HTERT RPE-1 (cell line): ENCODE results near the gene TMEM132A.

Experiments used
- in situ Hi-C: fragments of 300-500 bp; cut with MboI; formaldehyde crosslinking; loops from 4 replicates; pipeline ENCODE4 v1.14.3; 2020; ENCODE audit warnings: low sequenced_read_pairs

Gene TMEM132A, protein sequence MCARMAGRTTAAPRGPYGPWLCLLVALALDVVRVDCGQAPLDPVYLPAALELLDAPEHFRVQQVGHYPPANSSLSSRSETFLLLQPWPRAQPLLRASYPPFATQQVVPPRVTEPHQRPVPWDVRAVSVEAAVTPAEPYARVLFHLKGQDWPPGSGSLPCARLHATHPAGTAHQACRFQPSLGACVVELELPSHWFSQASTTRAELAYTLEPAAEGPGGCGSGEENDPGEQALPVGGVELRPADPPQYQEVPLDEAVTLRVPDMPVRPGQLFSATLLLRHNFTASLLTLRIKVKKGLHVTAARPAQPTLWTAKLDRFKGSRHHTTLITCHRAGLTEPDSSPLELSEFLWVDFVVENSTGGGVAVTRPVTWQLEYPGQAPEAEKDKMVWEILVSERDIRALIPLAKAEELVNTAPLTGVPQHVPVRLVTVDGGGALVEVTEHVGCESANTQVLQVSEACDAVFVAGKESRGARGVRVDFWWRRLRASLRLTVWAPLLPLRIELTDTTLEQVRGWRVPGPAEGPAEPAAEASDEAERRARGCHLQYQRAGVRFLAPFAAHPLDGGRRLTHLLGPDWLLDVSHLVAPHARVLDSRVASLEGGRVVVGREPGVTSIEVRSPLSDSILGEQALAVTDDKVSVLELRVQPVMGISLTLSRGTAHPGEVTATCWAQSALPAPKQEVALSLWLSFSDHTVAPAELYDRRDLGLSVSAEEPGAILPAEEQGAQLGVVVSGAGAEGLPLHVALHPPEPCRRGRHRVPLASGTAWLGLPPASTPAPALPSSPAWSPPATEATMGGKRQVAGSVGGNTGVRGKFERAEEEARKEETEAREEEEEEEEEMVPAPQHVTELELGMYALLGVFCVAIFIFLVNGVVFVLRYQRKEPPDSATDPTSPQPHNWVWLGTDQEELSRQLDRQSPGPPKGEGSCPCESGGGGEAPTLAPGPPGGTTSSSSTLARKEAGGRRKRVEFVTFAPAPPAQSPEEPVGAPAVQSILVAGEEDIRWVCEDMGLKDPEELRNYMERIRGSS

DNA sequence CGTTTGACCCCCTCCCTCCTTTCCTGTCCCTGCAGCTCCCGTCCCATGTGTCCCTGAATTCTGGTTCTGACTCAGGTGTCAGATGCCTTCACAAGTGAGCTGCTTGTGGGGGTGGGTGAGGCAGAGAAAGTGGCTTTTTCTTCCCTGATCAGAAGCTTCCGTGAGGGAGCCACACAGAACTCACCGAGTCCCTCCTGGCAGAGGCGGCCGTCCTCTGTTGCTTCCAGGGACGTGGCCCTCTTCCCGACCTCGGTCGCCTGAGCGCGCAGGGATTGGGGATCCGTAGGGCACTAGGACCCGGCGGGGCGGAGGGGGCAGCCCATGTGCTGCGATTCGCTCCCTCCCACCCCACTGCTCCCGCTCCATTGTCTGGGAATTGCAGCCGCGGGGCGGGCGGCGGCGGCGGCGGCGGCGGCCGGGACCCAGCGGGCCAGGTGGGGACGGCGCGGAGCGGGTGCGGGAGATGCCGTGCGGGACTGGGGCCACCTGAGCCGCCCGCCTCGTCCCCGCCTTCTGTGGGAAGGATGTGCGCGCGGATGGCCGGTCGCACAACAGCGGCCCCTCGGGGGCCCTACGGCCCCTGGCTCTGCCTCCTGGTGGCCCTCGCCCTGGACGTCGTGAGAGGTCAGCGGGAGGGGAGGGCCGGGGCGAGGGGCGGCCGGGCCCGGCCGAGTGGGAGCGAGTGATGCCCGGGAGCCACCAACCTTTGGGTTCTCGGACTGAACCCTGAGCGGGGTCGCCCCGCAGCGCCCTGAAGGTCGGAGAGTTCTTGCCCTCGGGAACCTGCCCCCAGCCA is at the start of gene TMEM132A:
TSS of gene TMEM132A (plus strand) at position 351 of the 796 bp plus-strand sequence. CDS start at position 525, 174 bp downstream.
- in situ Hi-C loops: no loop called here

DNA sequence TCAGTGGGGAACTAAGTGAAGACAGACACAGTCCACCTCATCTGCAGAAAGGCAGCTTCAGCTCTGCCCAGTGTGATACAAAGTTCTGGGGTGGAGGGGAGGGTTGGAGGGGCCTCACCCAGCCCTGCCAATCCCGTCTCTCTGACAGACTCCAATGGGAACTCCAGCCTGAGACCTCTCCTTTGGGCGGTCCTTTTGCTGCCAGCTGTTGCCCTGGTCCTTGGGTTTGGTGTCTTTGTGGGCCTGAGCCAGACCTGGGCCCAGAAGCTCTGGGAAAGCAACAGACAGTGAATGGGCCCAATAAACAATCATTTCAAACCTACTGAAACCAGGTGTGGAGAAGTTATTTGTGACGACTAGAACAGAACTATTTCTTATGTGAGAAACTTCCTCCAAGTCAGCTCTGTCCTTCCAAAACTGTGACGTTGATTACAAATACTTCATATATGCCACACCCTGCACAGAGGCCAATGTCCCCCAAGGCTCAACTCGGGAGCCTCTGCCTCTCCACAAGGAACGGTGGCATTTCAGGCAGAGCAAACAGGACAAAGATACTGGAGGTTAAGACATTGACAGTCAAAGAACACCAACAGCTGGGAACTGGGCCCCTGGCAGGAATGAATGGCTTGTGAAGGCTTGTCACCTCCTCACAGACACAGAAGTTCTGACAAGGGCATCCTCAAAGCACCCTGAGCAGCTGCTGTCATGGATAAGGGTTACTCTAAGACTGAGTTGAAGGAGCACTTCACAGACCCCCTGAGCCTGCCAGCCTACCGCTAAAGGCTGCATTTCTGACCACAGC is 48.7 kb upstream of the TMEM132A start:
- in situ Hi-C loops: no loop called here

DNA sequence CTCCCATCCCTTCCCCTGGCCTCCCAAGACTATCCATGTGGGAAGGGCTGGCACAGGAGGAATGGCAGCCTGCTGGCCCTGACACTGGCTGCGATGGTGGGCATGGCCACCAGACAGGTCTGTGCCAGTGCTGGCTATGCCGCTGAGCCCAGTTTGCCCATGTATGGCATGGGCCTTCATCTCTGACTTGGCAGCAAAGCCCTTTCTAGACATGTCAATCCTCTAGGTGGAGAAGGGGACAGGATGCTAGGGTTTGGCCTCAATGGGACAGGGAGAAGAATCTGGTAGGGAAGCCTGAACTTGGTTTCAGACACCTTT is 48.1 kb upstream of the TMEM132A start:
- in situ Hi-C loops: no loop called here

DNA sequence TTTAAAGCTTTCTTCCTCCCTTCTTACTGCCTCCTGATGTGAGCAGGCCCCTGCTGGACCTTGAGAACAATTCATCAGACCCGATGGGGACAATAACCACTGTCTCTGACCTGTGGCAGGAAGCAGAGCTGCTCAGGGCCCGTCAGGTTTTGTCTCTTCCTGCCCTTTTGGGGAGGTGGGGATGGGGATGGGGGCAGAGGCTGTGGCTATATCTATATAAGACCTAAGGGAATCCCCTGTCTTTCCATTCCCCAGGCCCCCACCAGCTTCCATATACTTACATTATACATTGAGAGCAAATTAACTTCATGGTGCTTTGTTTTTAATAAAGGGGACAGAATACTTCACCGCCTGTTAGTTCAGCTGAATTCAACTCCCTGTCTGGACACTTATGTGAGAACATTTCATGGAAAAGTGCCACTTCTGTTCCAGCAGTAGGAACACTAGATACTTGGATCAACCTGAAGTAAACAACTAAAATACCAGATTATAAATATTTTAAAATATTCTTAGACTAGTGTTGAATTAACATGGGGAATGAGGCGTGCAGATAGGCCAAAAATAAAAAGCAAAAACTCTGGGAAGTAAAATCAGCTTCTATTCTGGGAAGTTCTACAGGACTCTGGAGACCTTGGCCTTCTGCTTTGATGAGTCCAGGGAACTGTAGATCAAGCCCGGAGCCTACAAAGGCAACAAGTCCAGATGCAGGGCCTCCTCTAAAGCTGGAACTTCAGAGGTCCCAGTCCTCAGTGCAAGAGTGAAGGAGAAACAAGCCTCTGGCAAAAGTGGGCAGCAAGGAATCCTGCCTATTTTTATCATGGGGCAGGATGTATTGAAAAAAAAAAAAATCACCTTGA is 45.8 kb upstream of the TMEM132A start:
- in situ Hi-C loops: no loop called here

DNA sequence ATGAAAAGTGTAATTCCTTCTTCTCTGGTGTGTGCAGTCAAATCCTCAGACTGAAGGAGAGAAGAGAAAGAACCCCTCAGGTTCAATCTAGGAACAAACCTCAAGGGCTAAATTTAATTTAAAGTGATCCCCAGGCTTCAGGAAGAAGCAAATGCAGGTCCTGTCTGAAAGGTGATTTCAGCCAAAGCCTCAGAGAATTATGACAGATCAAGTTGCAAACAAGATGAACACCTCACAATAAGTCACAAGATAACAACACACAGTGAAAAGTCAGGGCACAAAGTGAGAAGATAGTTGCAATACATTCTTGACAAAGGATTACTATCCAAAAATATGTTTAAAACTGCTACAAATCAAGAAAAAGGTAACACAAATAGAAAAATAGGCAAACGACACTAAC is 45.2 kb upstream of the TMEM132A start:
- in situ Hi-C loops: no loop called here

DNA sequence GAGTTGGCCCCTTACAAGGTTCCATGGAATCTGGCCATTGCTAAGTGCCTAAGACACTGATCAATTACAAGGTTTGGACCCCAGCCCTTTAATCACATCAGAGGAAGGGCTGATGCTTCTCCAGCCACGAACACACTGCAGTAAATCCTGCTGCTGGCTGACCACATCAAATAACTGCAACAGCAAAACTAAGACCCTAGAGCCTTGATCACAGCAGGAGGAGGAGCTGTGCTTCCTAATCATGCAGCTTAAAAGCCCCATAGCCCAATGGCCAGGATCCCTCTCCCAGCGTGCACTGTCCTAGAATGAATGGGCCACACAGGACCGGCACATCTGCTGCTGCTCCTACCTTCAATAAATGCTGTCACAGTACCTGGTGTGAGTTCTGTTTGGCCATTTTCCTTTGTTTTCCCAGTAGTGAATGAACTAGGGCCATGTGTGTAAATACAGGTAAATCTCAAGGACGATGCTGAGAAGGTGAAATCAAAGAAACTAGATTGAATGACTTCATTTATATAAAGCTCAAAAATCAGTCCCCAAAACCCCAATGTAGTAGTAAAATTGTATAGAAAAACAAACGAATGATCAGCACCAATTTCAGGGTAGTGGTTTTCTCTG is 44.2 kb upstream of the TMEM132A start:
- in situ Hi-C loops: no loop called here

DNA sequence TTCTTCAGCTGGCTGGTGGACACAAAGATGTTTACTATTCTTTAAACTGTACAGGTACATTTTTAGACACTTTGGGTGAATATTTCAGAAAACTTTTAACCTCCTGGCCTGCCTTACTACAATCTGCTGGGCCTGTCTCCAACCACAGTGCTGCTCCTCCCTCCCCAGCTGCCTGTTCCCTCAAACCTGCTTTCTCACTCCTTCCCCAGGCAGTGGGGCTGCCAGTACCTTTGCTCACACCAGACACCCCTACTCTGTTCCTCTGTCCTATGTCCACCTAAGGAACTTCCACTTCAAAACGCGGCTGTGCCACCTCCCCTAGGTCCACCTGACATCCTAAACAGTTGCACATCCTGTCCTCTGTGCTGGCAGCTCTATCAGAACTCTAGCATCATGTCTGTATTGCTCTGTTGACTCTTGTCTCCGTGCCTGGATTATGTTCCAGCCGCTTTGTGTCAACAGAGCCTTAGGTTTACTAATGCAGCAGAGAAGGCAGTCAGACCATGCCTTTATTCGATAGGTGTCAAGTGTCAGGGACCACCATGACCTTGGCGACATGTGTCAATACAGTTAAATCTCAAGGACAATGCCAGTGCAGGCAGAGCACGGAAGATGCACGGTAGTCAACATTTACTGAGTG is 43.5 kb upstream of the TMEM132A start:
- in situ Hi-C loops: no loop called here

DNA sequence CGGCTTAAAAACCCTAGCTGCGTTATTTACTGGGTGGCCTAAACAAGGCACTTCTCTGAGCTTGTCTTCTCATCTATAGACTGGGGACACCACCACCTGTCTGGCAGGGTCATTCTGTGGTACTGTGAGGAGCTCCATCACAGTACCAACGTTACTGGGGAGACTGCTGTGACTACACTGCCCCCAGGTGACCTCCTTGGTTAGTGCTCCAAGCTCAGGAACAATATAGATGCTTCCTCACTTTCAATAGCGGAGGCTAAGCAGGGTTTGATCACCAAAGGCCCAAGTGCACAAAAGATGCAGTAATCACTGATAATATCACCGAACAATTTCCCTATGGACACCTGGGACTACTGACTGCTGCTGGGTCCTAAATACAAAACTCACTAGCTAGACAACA is 36.7 kb upstream of the TMEM132A start:
- in situ Hi-C loops: no loop called here

DNA sequence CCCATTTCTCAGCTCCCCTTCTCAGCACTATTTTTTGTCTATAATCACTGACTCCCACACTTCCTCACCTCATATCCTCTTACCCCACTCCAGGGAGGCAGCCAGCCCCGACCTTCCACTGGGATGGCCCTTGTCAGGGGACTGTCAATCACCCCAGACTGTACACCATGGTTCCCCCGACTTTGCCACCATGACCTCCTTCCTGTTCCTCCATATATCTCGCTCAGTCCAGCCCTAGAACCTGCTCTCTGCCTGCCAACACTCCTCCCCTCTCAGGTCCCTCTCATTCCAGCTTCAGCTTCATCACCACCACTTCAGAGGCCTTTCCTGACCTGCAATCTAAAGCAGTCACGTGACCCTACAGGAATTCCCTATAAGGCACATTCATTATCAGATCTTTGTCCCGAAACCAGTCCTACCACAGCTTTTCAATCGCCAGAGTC is 34.4 kb upstream of the TMEM132A start:
- in situ Hi-C loops: no loop called here

DNA sequence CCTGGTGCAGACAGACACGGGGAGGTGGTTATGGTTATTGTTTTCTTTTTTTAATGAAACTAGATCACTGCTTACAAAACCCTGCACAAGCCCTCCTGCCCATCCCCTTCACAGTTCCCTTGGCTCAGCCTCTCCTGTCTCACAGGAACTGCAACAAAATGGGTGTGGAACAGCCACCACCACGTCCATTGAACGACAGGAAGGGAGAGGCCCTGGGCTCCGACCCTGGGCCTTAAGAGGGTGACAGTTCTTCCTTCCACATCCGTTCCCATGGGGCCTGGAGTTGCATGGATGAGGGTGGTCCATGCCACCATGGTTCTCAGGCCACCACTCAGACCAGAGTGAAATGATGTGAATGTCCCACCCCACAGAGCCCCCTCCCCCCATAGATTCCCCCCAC is 33.6 kb upstream of the TMEM132A start:
- in situ Hi-C loops: no loop called here

DNA sequence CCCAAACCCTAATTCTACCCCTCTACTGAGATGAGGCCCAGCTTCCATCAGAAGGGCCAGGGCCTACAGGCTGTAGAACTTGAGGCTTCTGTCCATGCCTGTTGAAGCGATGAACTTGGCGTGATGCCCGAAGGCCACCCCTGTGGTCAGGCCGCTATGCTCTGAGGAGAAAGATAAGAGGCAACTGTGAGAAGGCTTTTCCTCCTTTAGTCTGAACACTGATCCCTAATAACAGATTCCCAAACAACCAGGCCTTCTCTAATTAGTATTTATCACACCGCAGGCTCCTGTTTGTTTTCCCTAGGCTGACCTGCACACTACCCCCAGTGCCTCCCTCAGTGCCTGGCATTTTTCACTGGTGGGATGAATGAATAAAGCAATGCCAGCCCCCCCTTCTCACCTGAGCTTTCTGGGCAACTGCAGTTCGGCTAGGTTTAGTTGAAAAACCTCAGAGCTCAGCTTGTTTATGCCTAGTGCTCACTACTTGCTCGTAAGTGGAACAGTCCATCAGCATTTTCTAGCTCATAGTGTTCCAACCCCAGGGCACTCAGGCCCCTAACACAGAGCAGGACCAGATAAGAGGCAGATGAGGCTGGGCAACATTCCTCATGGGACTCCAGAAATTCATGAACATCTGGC is 33.0 kb upstream of the TMEM132A start:
- in situ Hi-C loops: no loop called here

DNA sequence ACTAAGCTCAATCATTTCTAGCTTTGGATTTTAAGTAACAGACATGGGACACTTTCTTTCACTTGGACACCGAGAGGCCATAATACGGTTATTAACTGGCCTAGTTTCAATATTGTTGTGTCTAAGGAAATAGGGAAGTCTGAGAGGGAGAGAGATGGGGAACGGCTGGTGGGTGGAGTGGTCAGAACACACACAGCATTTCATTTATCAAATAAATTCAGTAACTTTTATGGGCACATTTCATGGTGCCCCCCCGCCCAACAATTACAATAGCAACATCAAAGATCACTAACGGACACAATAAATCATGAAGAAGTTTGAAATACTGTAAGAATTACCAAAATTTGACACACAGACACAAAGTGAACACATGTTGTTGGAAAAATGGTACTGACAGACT is 28.6 kb upstream of the TMEM132A start:
- in situ Hi-C loops: no loop called here

DNA sequence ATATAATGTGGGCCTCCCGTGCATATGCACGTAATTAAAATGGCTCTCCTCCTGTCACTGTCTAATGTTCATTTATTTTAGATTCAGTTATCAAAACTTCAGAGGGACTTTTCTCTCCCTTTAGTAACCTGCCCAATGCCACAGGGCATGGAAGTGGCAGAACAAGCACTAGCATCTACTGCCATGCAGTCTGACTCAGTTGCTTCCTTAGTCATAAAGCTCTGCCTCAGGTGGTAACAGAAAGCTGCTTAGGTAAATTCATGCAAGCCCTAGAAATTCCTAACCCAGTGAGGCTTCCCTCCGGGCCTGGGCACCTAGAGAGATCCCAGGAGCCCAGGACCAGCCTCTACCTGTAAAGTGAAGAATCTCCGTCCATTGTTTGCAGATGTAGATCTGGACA is 26.8 kb upstream of the TMEM132A start:
- in situ Hi-C loops: no loop called here

DNA sequence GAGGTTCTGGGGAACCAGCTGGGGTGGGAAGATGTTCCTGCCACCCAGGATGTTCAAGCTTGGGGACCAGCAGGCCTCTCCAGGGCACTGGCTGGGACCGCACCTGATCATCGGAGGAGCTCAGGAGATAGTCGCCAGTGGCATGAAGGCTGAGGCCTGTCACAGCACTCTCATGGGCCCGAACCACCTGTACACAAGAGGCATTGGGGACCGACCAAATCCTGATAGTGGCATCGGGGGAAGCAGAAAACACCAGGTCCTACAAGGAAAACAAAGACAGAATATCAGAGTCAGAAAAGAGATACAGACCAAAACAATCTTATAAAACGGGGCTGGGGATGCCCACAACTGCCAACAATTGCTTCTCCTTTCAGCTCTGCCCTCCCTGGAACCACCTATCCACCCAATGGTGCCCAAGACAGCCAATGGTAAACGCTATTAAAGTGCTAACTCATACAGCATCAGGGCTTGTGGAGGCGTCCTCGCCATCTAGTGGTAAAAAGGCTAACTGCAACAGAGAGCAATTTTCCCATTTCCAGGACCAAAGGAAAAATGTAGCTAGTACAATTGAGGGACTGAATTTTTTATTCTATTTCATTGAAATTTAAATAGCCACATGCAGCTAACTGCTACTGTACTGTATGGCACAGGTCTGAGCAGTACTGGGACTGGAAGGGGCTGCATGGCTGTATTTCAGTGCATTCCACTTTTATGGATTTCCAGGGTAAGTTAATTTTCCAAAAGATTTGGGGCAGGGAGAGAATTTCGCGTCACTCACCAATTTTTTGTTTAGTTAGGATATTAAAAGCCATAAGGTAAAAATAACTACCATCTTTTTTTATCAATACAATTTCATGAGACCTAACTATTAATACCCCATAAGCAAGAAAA is 25.0 kb upstream of the TMEM132A start:
- in situ Hi-C loops: no loop called here

DNA sequence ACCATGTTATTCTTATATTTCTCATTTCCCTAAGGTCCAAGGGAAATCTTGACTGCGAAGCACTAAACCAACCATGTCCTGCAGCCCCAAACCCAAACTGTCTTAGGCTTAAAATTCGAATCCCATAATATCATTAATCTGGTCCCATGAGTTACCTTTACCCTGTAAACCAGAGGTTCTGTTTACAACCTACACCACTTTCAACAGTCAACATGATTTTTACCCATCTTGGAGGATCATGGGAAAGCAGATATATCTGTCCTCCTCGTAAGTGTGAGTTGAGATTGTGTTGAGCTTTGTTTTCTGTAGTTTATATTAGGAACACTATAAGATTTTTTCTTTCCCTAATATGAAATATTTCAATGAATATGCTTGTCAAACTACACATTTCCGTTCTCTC is 24.3 kb upstream of the TMEM132A start:
- in situ Hi-C loops: no loop called here

DNA sequence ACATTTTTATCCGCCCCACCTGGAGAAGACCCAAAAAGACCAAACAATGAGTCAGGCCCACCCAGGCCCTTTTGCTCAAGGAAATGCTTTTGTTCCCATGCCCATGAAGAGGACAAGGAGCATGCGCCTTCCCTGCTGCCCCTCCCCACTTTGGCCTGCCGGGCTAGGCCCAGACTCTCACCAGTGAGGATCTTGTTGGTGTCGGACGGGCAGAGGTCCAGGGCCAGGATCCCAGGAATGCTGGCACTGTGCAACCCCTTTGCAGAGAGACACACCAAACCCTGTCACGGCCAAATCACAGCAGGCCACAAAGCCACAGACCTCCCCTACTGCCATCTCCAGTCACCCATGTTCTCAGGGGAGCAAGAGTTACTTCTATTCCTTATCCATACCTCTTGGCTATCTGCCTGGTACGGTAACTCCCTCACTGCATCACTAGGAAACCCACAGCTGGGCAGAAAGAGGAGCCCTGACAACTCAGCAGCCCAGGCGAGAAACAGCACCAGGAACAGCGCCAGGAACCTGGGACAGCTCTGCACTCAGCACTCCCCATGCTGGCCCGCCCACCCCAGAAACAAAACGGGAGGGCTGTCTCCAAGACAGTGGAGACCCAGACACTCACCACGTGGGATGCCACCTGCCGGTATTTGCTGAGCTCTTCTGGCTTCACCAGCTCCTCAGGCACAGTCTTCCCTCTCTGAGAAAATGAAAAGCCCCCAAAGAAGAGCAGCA is 23.4 kb upstream of the TMEM132A start:
- in situ Hi-C loops: no loop called here
